Measurements from ENCODE around the gene PRSS53.

PRSS53 gene

GRCh38 chr16:31133046-31133501 is 44.3 kb upstream of the PRSS53 start:
- no peak for DNase-seq
- Histone ChIP-seq H3K9ac (ENCODE audit: low read length) (no peak overlapping the region), H3K9me3 (replicated peaks; ENCODE audit: insufficient read depth, low read length) (no peaks in the 10 kb centered on the region), H3F3A (ENCODE audit: insufficient read depth, low read length) (no peaks in the 10 kb centered on the region), H3K4me1 (ENCODE audit: low read length) (no peaks in the 10 kb centered on the region), H3K27me3 (replicated peaks; ENCODE audit: insufficient read depth, low read length) (no peaks in the 10 kb centered on the region), H3K4me3 (ENCODE audit: low read length) (no peak overlapping the region), H4K20me1 (ENCODE audit: insufficient read depth, low read length) (no peaks in the 10 kb centered on the region), H3K36me3 (replicated peaks; ENCODE audit: insufficient read depth, low read length) (no peaks in the 10 kb centered on the region), H3K4me2 (ENCODE audit: low read depth, low read length) (no peak overlapping the region), H2AFZ (ENCODE audit: low read length) (no peak overlapping the region), H3K9me2 (replicated peaks; ENCODE audit: insufficient read depth, low read length) (no peaks in the 10 kb centered on the region), H3K79me2 (ENCODE audit: low read length) (no peaks in the 10 kb centered on the region), H3K27ac (ENCODE audit: low read length) (no peak overlapping the region)
- TF ChIP-seq EZH2 (optimal IDR thresholded peaks at IDR 0.05; ENCODE audit: low read depth, low read length) (no peak), CTCF (IDR thresholded peaks at IDR 0.05; ENCODE audit: low read length) (no peak), EZH2phosphoT487 (IDR thresholded peaks at IDR 0.05; ENCODE audit: low read length) (no peak)

- Histone ChIP-seq H3K27ac (ENCODE audit: low read length) (no peak overlapping the region), H3F3A (ENCODE audit: insufficient read depth, low read length) (no peaks in the 10 kb centered on the region)
- no peak for TF ChIP-seq EZH2phosphoT487 (IDR thresholded peaks at IDR 0.05; ENCODE audit: low read length)
- TF ChIP-seq EZH2 (optimal IDR thresholded peaks at IDR 0.05; ENCODE audit: low read depth, low read length) = no peak
- TF ChIP-seq CTCF (IDR thresholded peaks at IDR 0.05; ENCODE audit: low read length) = no peak
Observed at GRCh38 chr16:31132303-31132979, 43.7 kb upstream of the PRSS53 start.

GRCh38 chr16:31131841-31132271 is 43.1 kb upstream of the PRSS53 start:
- Histone ChIP-seq H2AFZ (ENCODE audit: low read length) (no peak overlapping the region), H3K4me1 (ENCODE audit: low read length) (no peaks in the 10 kb centered on the region), H3K27me3 (replicated peaks; ENCODE audit: insufficient read depth, low read length) (no peaks in the 10 kb centered on the region), H3K27ac (ENCODE audit: low read length) (no peak overlapping the region), H3K79me2 (ENCODE audit: low read length) (no peaks in the 10 kb centered on the region), H3K9ac (ENCODE audit: low read length) (no peak overlapping the region), H3K36me3 (replicated peaks; ENCODE audit: insufficient read depth, low read length) (no peaks in the 10 kb centered on the region), H3K4me2 (ENCODE audit: low read depth, low read length) (no peak overlapping the region), H3K9me3 (replicated peaks; ENCODE audit: insufficient read depth, low read length) (no peaks in the 10 kb centered on the region), H3K9me2 (replicated peaks; ENCODE audit: insufficient read depth, low read length) (no peaks in the 10 kb centered on the region), H3K4me3 (ENCODE audit: low read length) (no peak overlapping the region), H4K20me1 (ENCODE audit: insufficient read depth, low read length) (no peaks in the 10 kb centered on the region), H3F3A (ENCODE audit: insufficient read depth, low read length) (no peaks in the 10 kb centered on the region)
- no peak for DNase-seq
- TF ChIP-seq EZH2phosphoT487 (IDR thresholded peaks at IDR 0.05; ENCODE audit: low read length) (no peak), CTCF (IDR thresholded peaks at IDR 0.05; ENCODE audit: low read length) (no peak), EZH2 (optimal IDR thresholded peaks at IDR 0.05; ENCODE audit: low read depth, low read length) (no peak)

More at GRCh38 chr16:31132303-31132979, 43.7 kb upstream of the PRSS53 start:
- Histone ChIP-seq H2AFZ (ENCODE audit: low read length) (no peak overlapping the region), H3K4me1 (ENCODE audit: low read length) (no peaks in the 10 kb centered on the region), H3K27me3 (replicated peaks; ENCODE audit: insufficient read depth, low read length) (no peaks in the 10 kb centered on the region), H3K9me2 (replicated peaks; ENCODE audit: insufficient read depth, low read length) (no peaks in the 10 kb centered on the region), H3K9ac (ENCODE audit: low read length) (no peak overlapping the region), H3K79me2 (ENCODE audit: low read length) (no peaks in the 10 kb centered on the region), H3K4me3 (ENCODE audit: low read length) (no peak overlapping the region), H3K9me3 (replicated peaks; ENCODE audit: insufficient read depth, low read length) (no peaks in the 10 kb centered on the region), H4K20me1 (ENCODE audit: insufficient read depth, low read length) (no peaks in the 10 kb centered on the region), H3K4me2 (ENCODE audit: low read depth, low read length) (no peak overlapping the region), H3K36me3 (replicated peaks; ENCODE audit: insufficient read depth, low read length) (no peaks in the 10 kb centered on the region)
- DNase-seq = no peak
